ENCODE data around the gene TCTA.
A peak's percentile ranks its signal among the peaks of the same experiment; 100 is the strongest.

TCTA gene

DNA sequence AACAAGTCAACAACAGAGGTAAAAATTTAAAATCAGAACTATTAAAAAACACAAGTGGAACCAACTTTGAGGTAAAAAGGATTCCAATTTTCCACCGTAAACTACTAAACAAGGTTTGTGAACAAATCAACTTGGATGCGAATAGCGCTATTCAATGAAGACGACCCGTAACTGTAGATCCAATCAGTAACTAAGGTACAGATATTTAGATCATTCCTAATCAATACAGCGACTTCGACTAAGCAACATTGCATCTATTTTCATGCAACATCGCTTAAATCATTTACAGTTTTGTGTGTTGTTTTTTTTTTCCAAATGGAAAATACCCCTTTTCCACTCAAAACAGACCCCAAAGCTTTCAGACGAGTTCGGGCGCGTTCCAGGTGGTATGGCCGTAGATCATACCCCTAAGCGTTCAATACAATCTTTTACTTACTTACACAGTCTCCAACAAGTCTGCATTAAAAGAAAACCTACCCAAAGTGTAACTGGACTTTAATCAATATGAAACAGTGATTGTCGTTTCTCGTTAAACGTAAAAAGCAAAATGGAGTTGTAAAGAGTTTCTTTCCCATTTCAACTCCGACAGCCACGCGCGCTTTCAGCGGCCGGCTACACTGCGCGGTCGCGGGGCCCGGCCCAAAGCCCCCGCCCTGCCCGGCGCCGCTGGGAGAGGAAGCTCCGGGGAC lies 1.2 kb upstream of the TCTA start:
- DNase-seq (ENCODE audit: low read depth) = no peak

DNA sequence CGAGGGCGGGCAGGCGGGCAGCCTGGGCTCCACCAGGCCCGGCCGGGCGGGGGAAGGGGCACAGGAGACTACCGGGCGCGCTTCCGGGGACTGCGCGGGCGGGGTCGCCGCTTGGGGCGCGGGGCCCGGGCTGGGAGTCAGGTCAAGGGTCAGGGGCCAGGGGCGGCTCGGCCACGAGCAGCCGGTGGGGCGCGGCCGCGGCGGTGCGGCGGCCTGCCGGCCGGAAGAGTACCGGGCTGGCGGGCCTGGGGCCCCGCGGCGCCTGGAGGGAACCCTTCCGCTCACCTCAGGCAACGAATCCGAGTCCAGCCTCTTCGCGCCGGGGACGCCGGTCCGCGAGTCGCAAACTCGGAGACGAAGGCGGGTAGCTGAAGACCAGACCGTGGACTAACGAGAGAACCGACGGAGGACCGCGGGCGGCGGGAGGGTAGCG lies 672 bp upstream of the TCTA start:
- no peak for DNase-seq (ENCODE audit: low read depth)

DNA sequence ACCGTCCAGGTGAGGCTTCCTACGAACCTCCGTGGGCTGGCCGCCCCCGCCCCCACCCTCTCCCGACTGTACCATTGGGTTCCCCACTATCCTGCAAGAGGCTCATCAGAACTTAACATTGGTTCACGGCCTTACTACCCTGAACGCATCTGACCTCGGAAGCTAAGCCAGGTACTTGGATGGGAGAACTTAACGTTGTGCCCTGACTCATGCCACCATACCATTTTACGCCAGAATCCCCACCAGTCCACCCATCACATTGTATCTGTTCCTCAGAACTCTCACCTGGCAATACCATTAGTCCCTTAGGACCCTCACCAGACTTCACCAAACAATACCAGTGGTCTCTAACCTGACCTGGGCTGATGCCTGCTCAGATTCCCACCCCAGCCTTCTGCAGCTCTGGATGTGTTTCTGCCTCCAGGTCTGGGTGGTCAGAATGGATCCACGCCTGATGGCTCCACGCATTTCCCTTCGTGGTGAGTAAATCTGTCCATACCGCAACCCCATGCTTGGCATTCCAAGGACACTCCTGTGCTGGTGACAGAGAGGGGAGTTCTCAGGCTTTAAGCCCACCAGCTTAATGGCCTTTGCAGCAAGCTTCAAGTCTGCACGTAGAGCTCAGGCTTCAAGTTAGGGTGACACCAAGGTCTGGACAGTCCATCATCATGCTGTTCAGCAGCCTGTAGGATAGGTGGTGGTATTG lies 562 bp downstream of the TCTA start:
- no peak for DNase-seq (ENCODE audit: low read depth)

DNA sequence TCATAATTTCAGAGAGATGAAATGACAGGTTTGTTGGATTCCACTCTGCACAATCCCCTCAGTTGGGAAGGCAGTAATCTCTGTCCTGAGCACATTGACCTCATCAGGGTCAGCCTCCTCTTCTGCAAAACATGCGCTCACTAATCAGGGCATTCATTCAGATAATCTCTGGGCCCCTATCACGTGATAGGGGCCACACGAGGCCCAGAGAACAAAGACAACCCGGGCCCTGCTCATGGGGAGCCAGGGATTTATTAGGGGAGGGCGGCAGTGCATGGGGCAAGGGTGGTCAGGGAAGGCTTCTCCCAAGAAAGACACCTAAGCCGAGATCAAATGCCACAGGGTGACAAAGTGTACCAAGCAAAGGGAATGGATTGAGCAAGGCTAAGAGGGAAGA lies 1.1 kb downstream of the TCTA start:
- DNase-seq (ENCODE audit: low read depth) = no peak

DNA sequence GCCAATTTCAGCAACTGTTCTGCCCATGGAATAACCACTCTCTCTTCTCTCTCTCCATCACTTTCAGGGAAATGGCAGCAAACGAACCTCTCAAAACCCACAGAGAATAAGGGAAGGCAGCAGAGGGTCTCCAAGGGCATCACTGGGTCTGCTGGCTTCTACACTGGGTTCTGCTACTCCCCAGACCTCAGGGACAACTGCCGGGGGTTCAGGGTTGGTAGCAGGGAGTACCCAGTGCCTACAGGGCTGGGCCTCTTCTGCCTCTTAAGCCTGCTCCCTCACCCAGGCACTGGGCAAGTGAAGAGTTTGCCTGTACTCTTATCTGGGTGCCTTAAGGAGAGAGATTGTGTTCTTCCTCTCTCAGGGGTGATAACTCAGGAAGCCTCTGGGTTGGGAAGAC lies 2.5 kb downstream of the TCTA start:
- DNase-seq (ENCODE audit: low read depth) = no peak

DNA sequence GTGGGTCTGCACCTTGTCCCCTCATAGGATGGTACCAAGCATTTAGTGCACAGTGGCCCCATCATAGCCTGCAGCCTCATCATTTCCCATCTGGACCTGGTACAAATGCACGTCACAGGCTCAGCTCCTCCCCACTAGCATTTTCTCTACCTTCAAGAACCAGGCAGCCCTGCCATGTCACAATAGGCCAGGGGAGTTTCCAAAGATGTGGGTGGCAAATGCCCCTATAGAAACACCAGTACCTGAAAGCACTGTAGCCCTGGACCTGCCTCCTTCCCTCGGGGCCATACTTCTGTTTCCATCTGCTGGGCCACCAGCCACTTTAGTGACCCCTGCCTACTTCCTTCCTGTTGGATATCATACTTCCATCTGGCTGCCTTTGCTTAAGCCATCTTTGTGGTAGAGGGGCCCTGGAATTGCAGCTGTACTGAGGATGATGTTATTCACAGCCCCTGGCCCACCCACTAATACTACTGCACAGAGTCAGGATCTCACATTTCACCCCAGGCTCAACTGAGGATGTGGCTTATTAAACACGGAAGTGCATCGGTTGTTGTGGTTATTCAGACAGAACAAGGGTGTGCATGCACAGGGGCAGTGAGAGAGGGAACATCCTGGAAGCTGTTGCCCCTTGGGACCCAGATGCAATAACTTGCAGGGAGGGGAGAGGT lies 3.8 kb downstream of the TCTA start:
- peak; percentile 41 for DNase-seq (ENCODE audit: low read depth)

DNA sequence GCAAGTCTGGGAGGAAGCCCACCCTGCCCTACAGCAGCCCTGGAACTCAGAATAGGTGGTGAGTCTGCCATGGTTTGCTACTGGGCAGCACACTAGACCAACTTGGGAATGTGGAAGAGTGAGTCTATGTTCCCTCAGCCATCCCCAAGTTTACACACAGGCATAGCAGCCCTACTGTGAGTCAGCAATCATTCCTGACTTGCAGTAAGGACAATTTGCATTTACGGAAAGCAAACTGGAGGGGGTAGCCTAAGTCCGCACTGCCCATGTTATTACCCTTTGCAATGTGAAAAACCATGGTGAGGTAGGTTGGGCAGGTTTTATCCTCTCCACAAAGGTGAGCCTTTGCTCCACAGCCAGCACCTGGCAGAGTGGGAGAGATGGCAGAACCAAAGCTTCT lies 4.6 kb downstream of the TCTA start:
- DNase-seq (ENCODE audit: low read depth) = no peak

DNA sequence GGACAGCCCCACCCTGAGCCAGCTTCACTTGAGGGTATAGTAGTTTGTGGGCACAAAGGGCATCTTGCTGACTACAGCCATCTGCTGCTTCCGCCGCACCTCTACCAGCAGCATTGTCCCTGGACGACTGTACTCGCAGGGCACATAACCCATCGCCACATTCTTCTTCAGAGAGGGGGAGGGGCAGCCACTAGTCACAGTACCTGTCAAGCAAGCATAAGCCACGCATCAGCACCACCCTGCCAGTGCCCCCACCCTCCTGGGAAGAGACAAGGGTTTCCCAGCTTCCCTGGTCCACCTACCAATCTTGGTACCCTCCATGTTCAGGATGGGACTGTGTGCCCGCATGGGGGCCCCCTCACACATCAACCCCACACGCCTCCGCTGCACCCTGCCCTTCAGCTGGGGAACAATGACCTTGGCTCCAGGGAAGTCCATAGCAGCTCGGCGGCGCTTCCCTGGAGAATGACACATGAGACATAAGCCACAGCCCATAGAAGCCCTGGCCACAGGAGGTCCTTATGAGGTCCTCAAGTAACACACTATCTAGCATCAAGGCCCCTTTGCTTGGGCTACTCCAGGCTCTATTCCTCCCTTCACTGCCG lies 5.4 kb downstream of the TCTA start:
- no peak for DNase-seq (ENCODE audit: low read depth)

DNA sequence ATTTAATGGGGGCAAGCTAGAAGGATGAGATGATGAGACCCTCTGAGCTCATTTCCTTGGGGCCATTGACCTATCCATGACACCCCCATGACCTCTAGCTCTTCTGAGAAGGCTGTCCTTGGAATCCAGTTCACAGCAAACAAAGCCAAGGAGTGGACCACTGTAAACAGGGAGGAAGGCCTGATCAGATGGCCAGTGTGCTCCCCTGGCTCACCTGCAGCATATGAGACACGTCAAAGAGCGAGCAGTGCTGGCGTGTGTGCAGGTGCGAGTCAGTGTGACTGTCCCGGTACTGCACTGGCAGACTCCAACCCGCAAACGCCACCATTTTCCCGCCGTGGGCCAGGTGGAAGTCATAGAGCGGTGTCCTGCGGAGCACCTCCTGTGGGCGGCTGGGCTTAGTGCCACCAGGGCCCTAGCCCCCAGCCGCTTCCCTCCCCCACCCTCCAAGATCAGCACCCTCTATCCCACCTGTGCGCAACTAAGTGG lies 9.7 kb downstream of the TCTA start:
- no peak for DNase-seq (ENCODE audit: low read depth)

DNA sequence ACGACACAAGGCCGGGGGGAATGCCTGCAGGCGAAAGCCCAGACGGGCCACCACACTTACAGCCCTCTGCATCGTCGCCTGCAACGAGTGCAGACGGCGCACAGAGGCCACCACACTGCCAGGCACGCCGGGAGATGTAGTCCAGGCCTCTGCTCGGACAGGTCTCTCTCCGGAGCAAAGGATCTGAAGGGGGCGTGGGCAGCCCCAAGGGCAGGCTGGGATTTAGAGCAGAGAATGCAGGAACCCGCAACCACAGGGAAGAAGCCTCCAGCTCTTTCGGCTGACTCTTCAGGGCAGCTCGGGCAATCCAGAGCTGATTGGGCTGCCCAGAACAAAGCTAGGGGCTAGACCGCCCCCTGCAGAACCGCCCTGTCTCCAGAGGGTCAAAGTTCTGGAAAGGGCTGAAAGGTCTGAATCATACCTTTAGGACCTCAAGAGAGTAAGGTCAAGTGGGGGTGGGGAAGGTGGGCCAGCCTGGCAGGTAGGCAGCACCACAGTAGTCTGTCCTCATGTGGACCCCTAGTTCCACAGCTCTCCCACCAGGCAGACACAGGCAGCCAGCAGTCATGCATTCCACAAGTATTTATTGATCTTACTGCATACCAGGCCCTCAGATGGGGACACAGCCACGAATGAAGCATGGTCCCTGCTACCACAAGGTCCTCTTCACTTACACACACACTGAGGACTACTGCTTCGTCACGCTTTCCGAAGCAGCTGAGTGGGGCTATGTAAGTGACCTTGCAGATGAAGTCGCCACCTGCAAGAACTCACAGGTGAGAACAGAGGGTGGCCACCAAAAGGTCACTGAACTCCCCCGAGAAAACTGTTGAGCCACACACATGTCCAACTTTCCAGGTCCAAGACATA lies 10.4 kb downstream of the TCTA start, which contains the start of gene AMT:
TSS of gene AMT (minus strand) at position 95 of the 870 bp plus-strand sequence. CDS start at position 72, 23 bp downstream.
- DNase-seq (ENCODE audit: low read depth) = no peak

DNA sequence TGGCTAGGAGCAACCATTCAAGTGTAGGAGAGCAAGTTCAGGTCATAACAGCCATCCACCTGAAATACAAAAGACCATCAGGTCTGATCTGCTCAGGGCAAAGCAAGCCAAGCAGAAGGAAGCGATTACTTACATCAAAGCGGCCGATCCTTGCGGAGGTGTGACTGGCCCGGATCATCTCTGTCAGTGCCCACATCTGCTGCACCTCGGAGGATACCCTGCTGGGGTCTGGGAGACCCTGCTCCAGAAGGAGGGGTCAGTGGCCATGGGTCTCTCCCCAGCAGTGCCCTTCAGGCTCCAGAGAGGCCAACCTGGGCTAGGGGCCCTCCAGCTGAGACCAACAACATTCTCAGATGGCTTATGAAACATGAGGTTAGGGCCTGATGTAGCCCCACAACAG lies 12.6 kb downstream of the TCTA start:
- DNase-seq (ENCODE audit: low read depth) = no peak

DNA sequence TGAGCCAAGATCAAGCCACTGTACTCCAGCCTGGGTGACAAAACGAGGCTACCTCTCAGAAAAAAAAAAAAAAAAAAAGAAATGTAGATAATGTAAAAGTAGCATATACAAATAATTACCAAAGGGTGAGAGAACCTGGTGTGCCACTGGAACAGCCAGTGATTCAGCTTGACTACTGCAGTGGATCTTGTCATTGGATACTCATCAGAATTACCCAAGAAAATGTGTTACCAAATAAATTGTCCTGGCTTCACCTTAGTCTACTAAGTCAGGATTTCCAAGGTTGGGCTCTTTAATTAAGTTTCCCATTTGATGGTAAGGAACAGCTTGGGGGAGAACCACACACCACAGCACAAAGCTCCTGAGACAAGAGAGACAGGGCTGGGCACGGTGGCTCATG lies 15.4 kb downstream of the TCTA start:
- DNase-seq (ENCODE audit: low read depth) = no peak

DNA sequence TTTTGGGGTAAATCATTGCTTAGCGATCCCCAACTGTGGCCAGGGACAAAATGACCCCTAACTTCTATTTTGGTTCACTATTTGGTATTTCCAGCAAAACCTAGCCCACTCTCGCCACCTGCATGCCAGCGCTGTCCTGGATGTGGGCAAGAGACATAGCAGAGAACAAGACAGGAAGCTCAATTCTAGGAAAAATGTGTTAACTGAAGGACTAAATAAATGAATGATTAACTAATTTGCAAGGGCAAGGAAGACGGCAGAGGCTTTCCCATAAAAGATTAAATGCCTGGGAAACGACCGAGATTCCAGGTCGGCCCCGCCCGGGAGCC lies 16.5 kb downstream of the TCTA start:
- no peak for DNase-seq (ENCODE audit: low read depth)

DNA sequence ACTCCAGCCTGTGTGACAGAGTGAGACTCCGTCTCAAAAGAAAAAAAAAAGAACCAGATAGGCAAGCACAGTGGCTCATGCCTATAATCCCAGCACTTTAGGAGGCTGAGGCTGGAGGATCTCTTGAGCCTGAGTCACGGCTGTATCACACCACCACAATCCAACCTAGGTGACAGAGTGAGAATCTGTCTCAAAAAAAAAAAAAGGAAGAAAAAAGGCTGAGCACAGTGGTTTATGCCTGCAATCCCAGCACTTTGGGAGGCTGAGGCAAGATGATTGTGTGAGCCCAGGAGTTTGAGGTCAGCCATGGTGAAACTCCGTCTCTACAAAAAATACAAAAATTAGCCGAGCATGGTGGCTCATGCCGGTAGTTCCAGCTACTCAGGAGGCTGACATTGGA lies 22.5 kb downstream of the TCTA start:
- DNase-seq (ENCODE audit: low read depth) = no peak

DNA sequence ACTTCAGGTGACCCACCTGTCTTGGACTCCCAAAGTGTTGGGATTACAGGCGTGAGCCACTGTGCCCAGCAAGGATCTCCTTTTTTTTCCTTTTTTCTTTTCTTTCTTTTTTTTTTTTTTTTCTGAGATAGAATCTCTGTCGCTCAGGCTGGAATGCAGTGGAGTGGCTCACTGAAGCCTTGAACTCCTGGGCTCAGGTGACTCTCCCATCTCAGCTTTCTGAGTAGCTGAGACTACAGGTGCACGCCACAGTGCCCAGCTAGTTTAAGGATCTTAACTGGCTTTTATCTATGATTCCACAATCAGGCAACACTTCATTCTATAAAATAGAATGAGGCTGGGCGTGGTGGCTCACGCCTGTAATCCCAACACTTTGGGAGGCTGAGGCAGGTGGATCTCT lies 33.2 kb downstream of the TCTA start:
- DNase-seq (ENCODE audit: low read depth) = no peak

DNA sequence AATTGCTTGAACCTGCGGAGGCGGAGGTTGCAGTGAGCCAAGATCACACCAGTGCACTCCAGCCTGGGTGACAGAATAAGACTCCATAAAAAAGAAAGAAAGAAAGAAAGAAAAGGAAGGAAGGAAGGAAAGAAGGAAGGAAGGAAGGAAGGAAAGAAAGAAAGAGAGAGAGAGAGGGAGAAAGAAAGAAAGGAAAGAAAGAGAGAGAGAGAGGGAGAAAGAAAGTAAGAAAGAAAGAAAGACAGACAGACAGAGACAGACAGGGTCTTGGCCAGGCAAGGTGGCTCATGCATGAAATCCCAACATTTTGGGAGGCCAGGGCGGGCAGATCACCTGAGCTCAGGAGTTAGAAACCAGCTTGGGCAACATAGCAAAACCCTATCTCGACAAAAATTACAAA lies 41.4 kb downstream of the TCTA start:
- no peak for DNase-seq (ENCODE audit: low read depth)

DNA sequence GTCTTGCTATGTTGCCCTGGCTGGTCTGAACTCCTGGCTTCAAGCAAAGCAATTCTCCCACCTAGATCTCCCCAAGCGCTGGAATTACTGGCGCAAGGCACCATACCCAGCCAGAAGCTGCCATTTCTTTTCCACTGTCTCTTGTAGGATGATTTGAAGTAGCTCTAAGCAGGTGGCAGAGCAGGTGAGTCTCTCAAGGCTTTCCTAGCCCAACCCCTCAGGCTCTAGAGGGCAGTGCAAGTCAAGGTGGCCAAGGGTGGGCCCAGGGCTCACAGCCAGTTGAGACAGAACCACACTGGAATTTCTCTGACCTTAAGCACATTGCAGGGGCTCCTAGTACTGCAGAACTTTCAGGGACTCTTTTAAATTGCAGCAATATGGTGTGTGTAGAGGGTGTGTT lies 42.2 kb downstream of the TCTA start:
- DNase-seq (ENCODE audit: low read depth) = no peak

DNA sequence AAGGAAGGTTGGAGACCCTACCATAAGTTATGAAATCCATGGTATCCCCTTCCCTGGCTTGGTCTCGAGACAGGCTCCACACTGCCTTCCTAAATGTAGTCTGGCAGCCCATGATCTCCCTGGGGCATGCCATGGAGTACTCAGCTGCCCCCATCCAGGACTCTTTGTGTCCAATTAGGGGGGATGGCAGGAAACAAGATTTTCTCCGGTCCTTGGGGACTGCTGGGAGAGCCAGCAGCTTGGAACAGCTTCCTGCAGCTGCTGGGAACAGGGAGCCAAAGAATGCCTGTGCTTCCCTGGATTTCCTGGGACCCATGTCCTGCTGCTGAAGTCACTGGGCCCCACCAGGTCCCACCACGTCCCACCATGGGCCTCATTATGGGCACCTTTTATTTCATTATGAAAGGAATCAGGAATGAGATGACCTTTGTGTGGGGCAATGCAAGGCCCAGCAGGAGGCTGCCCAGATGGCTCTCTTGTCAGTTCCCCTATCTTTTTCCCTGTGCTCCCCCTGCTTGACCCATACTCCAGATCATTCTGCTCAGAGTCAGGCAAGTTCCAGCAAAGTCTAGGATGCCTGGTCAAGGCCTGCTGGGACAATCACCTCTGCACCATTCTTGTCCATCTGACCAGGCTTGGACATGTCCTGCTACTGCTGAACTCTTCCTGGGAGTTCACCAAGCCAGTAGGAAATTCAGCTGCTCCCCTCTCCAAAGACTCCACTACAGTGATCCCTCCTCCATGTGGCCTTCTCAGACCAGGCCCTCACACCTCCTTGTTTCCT lies 42.9 kb downstream of the TCTA start:
- no peak for DNase-seq (ENCODE audit: low read depth)

DNA sequence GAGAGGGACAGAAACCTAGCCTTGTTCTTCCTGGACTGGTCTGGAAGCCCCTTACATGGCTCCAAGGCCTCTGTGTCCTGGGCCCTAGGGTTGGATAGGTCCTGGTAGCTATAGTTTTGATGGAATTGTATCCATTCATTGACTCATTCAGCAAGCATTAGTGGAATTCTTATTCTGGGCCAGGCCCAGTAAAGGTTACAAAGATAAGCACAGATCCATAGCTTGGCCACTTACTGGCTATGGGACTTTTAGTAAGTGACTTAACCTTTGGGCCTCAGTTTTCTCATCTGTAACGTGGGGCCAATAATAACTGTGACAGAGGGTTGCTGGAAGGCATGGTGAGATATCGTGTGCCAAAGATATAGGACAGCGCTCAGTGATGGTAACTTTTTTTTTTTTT lies 44.2 kb downstream of the TCTA start:
- no peak for DNase-seq (ENCODE audit: low read depth)

DNA sequence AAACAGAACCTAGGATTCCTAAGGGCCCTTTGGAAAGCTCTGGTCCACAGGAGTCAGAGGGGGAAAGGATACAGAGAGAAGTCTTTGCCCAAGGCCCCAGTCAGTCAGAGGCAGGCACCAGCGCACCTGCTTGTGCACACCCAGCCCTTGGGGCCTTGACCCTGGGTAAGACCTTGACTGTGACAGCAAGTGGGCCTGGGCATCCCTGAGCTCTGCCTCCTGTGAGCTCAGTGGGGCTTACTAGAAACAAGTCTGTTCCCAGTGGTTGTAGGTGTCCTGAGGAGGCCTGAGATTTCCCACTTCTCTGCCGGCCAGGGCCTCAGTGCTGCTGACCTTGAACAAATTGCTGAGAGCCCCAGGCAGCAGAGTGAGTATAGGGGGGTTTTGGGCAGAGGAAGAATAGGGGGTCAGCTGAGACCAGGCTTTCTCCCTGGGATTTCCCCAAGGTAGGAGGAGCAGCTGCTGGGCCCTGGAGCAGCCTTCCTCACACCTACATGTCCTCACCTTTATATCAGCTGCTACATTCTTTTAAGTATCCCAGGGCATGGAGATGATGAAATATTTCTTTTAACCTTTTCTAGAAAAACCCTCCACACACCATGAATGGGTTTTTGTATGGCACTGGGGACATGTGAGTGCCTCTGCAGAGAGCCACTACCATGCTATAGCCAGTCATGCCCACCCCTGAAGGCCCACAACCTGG lies 48.1 kb downstream of the TCTA start:
- DNase-seq (ENCODE audit: low read depth) = no peak

All from stimulated activated CD8-positive, alpha-beta memory T cell treated with anti-CD3 and anti-CD28 coated beads, Interleukin-12 subunit alpha, Interleukin-12 subunit beta, amount 100 ng/mL, for 1 hour (primary cell).